Mesenchymal stem cell (in vitro differentiated cells and primary cell): ENCODE data around the gene SPATS2L.
A peak's percentile ranks its signal among the peaks of the same experiment; 100 is the strongest.

Source experiments
- DNase-seq: peaks from one replicate; pipeline ENCODE4 v3.0.0-alpha.2; 2013
- H2AFZ ChIP-seq: one replicate; pipeline ENCODE4 v1.6.1; 2013; ENCODE audit warnings: low read depth, mild to moderate bottlenecking, control low read depth, inconsistent platforms, low read length, moderate library complexity
- H2AK5ac ChIP-seq: 2 replicates; pipeline ENCODE4 v1.6.1; 2013; ENCODE audit warnings: low read length, moderate library complexity, mild to moderate bottlenecking, inconsistent platforms; ENCODE audit not compliant: severe bottlenecking
- H2BK120ac ChIP-seq: one replicate; pipeline ENCODE4 v1.6.1; 2013; ENCODE audit warnings: low read depth, mild to moderate bottlenecking, inconsistent platforms, low read length, moderate library complexity
- H2BK12ac ChIP-seq, 2 experiments: one replicate each; pipeline ENCODE4 v1.6.1; 2013; ENCODE audit warnings: inconsistent platforms in 2 of 2, low read length in 2 of 2, mild to moderate bottlenecking in 2 of 2, moderate library complexity in 2 of 2, control low read depth in 1 of 2
- H2BK15ac ChIP-seq: one replicate; pipeline ENCODE4 v1.6.1; 2013; ENCODE audit warnings: mild to moderate bottlenecking, low read depth, inconsistent platforms; ENCODE audit not compliant: poor library complexity, severe bottlenecking
- H2BK5ac ChIP-seq: 2 replicates; pipeline ENCODE4 v1.6.1; 2013; ENCODE audit warnings: low read depth, mild to moderate bottlenecking, low read length, control low read depth, inconsistent platforms; ENCODE audit not compliant: poor library complexity, severe bottlenecking
- H3K14ac ChIP-seq, 2 experiments: one replicate each; pipeline ENCODE4 v1.6.1; 2013; ENCODE audit warnings: inconsistent platforms in 2 of 2, low read length in 2 of 2, control low read depth in 1 of 2, mild to moderate bottlenecking in 1 of 2, moderate library complexity in 1 of 2
- H3K18ac ChIP-seq, 2 experiments: one replicate each; pipeline ENCODE4 v1.6.1; 2013; ENCODE audit warnings: inconsistent platforms in 2 of 2, low read length in 2 of 2, control low read depth in 1 of 2, low read depth in 1 of 2, mild to moderate bottlenecking in 1 of 2
- H3K23ac ChIP-seq, 2 experiments: one replicate each; pipeline ENCODE4 v1.6.1; 2013; ENCODE audit warnings: inconsistent platforms in 2 of 2, low read length in 2 of 2, mild to moderate bottlenecking in 2 of 2, moderate library complexity in 2 of 2, control low read depth in 1 of 2
- H3K27ac ChIP-seq: 2 replicates; pipeline ENCODE4 v1.5.1; 2013; ENCODE audit warnings: mild to moderate bottlenecking, moderate library complexity, low read length, control low read depth, inconsistent platforms; ENCODE audit not compliant: poor library complexity, severe bottlenecking
- H3K27me3 ChIP-seq, 2 experiments: 2 replicates each; pipeline versions ENCODE4 v1.6.1 to v1.7.0; 2013; ENCODE audit warnings: low read length in 2 of 2, mild to moderate bottlenecking in 2 of 2, moderate library complexity in 2 of 2, control low read depth in 1 of 2, inconsistent platforms in 1 of 2; ENCODE audit not compliant: control insufficient read depth in 1 of 2, insufficient read depth in 1 of 2
- H3K36me3 ChIP-seq, 2 experiments: 2 replicates each; pipeline versions ENCODE4 v1.6.1 to v1.7.0; 2013; ENCODE audit warnings: low read length in 2 of 2, control low read depth in 1 of 2, inconsistent platforms in 1 of 2, low read depth in 1 of 2, mild to moderate bottlenecking in 1 of 2; ENCODE audit not compliant: insufficient read depth in 2 of 2, control insufficient read depth in 1 of 2
- H3K4ac ChIP-seq, 2 experiments: one replicate each; pipeline ENCODE4 v1.6.1; 2013; ENCODE audit warnings: inconsistent platforms in 2 of 2, low read length in 2 of 2, mild to moderate bottlenecking in 2 of 2, moderate library complexity in 2 of 2, control low read depth in 1 of 2, low read depth in 1 of 2
- H3K4me1 ChIP-seq: 2 replicates; pipeline ENCODE4 v1.6.1; 2013; ENCODE audit warnings: low read depth, low read length, control low read depth; ENCODE audit not compliant: control insufficient read depth, insufficient read depth
- H3K4me2 ChIP-seq: 2 replicates; pipeline ENCODE4 v1.6.1; 2013; ENCODE audit warnings: low read length, mild to moderate bottlenecking, inconsistent platforms; ENCODE audit not compliant: poor library complexity, severe bottlenecking
- H3K4me3 ChIP-seq, 2 experiments: 2 replicates each; pipeline versions ENCODE4 v1.5.1 to v1.7.0; 2013; ENCODE audit warnings: low read length in 2 of 2, mild to moderate bottlenecking in 2 of 2, control low read depth in 1 of 2, low read depth in 1 of 2; ENCODE audit not compliant: insufficient read depth in 1 of 2
- H3K79me1 ChIP-seq: replicated peaks from 2 replicates; pipeline ENCODE4 v1.6.1; 2013; ENCODE audit warnings: mild to moderate bottlenecking, control low read depth, low read length, inconsistent platforms; ENCODE audit not compliant: poor library complexity, severe bottlenecking
- H3K9ac ChIP-seq: 2 replicates; pipeline ENCODE4 v1.7.0; 2013; ENCODE audit warnings: mild to moderate bottlenecking, low read length, moderate library complexity
- H3K9me3 ChIP-seq: 2 replicates; pipeline ENCODE4 v1.7.0; 2013; ENCODE audit warnings: mild to moderate bottlenecking, low read length; ENCODE audit not compliant: control insufficient read depth
- H4K8ac ChIP-seq: one replicate; pipeline ENCODE4 v1.6.1; 2013; ENCODE audit warnings: inconsistent platforms, mild to moderate bottlenecking, low read length, moderate library complexity
- H4K91ac ChIP-seq: one replicate; pipeline ENCODE4 v1.6.1; 2013; ENCODE audit warnings: mild to moderate bottlenecking, low read length, inconsistent platforms
- WGBS: methylation state at CpG from one replicate; pipeline ENCODE4 v1.1.7; 2013; ENCODE audit warnings: mixed read lengths; 5-methylcytosine and 5-hydroxymethylcytosine counted together

The SPATS2L gene

DNA sequence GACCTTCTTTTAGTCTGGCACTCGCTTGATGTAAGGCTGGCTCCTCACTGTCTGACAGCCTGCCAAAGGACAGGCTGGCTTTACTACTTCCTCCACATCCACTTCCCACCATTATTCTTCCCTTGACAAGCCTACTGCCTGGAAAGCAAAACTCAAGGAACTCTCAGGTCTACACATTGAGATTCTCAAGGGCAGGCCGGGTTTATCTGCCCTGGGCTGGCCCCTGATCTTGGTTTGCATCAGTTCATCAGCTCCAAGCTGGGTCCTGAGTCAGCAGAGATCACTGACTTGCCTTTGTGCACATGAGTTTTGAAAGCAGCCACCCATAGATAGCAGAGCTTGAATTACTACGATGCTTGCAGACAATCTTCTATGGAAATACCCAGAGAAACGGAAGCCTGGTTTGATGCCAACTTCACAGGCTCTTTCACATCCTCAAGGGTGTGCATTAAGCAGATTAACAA, 149.5 kb downstream of the SPATS2L start:
- Histone ChIP-seq H3K23ac (no peak overlapping the region), H2BK120ac (no peak overlapping the region), H3K14ac (no peak overlapping the region), H4K8ac (no peak overlapping the region), H2BK15ac (no peak overlapping the region), H3K4me3 (peak overlapping the region in 1 of 2 experiments; percentile 10), H3K27ac (no peak overlapping the region), H4K91ac (no peak overlapping the region), H3K79me1 (peaks cover 25% of the 10 kb centered on the region), H3K18ac (peak overlapping the region in 1 of 2 experiments; percentile 9), H2AFZ (no peak overlapping the region), H2BK5ac (no peak overlapping the region), H3K4me1 (peaks cover 5% of the 10 kb centered on the region), H3K27me3 (no peaks in the 10 kb centered on the region), H3K9ac (no peak overlapping the region), H2BK12ac (no peak overlapping the region), H3K36me3 (peaks cover 20 to 24% of the 10 kb centered on the region in 2 experiments), H2AK5ac (no peak overlapping the region), H3K4ac (peak overlapping the region in 1 of 2 experiments; percentile 47), H3K9me3 (no peaks in the 10 kb centered on the region), H3K4me2 (no peak overlapping the region)
- DNase-seq, result peak; percentile 30
- 75% methylated on average over 4 of the region's 4 CpGs for WGBS

DNA sequence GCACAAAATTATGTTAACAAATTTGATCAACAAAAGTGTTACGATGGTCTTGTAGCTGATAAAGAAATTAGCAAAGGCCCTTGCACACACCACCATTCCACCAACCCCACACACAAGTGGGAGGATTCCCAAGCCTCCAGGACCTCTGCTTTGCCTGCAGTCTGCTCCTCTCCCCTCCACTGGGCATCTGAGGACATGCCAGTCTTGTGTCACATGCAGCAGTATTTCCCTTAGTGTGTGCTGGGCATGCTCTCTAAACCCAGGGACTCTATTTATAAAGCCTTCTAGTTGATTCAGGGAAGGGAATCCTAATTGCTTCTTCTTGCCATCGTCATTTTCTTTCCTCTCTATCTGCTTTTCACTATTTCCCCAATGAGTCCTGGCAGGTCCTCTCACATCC, 150.1 kb downstream of the SPATS2L start:
- Histone ChIP-seq H3K9me3 (no peaks in the 10 kb centered on the region), H2AFZ (no peak overlapping the region), H3K4ac (no peak overlapping the region), H3K27ac (no peak overlapping the region), H3K27me3 (no peaks in the 10 kb centered on the region), H2BK120ac (no peak overlapping the region), H3K18ac (no peak overlapping the region), H4K8ac (no peak overlapping the region), H3K79me1 (peaks cover 23% of the 10 kb centered on the region), H3K4me3 (no peak overlapping the region), H3K14ac (no peak overlapping the region), H2BK5ac (no peak overlapping the region), H4K91ac (no peak overlapping the region), H3K9ac (no peak overlapping the region), H2BK15ac (no peak overlapping the region), H3K36me3 (peaks cover 15 to 24% of the 10 kb centered on the region in 2 experiments), H2AK5ac (no peak overlapping the region), H3K4me2 (no peak overlapping the region), H3K4me1 (peaks cover 5% of the 10 kb centered on the region), H3K23ac (no peak overlapping the region), H2BK12ac (no peak overlapping the region)
- DNase-seq, result no peak
- WGBS, result 95% methylated on average over 2 of the region's 2 CpGs

DNA sequence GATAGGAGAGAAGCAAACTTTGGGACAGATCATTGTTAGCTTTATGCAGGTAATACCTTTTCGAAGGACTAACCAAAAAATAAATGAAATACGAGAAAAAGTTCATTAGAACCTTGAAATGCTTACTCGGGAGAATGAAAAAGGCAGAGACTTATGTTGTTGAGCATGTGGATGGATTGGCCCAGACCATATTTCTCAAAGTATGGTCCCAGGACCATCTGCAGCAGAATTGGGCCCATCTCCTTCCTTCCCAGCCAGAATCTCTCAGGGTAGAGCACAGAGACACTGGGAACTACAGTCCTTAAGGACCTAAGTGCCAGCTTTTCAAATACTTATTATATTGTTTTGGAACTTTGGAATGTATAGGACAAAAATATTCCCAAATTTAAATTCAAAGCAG, 152.6 kb downstream of the SPATS2L start:
- no peak overlapping the region for H3K4me2 ChIP-seq
- no peak overlapping the region for H3K18ac ChIP-seq
- no peak overlapping the region for H4K91ac ChIP-seq
- H2BK120ac ChIP-seq, result no peak overlapping the region
- no peak overlapping the region for H3K23ac ChIP-seq
- WGBS, result 100% methylated on average over 2 of the region's 3 CpGs
- peaks cover 16 to 43% of the 10 kb centered on the region in 2 experiments for H3K36me3 ChIP-seq
- no peaks in the 10 kb centered on the region for H3K9me3 ChIP-seq
- H3K4me1 ChIP-seq, result peaks cover 5% of the 10 kb centered on the region
- H3K27ac ChIP-seq, result no peak overlapping the region
- H4K8ac ChIP-seq, result no peak overlapping the region
- no peak overlapping the region for H3K9ac ChIP-seq
- H2BK15ac ChIP-seq, result no peak overlapping the region
- H3K27me3 ChIP-seq, result no peaks in the 10 kb centered on the region
- H3K79me1 ChIP-seq, result peaks cover 14% of the 10 kb centered on the region
- H2BK12ac ChIP-seq, result no peak overlapping the region
- H3K14ac ChIP-seq, result no peak overlapping the region
- no peak overlapping the region for H3K4me3 ChIP-seq
- no peak overlapping the region for H3K4ac ChIP-seq
- H2AK5ac ChIP-seq, result no peak overlapping the region
- no peak overlapping the region for H2AFZ ChIP-seq
- no peak for DNase-seq
- no peak overlapping the region for H2BK5ac ChIP-seq

DNA sequence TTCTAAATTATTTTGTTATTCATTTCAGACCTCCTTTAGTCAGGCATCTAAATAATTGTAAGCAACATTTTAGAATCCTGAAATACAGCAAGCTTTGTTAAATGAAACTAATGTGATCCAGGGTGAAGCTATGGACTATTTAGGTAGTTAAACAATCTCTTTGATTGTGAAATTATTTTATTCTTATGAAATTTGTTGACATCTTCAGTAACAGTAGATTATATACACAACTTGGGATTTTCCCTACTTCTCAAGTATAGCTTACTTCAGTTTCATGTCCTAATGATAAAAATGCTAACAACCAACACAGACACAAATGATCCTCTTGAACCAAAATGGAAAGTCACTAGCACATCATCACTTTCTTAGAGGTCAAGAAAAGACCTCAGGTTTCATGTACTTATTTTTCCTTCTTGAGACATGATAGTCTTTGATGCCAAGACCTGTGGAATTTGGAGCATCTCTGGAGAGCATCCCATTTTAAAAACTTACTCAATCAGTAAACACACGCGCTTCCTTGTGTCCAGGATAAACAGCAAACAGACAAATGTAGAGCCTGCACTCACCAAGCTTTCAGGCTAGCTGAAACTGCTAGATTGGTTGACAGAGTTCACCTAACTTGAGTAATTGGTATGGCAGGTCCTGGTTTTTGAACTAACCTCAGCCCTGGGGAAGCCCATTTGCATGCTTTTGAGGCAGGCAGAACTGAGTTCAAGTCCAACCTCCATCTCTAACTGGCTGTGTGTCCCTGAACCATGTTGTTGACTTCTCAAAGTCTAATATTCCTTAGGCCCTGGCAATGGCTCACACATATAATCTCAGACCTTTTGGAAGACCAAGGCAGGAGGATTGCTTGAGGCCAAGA, 155.6 kb downstream of the SPATS2L start:
- Histone ChIP-seq H2BK120ac (no peak overlapping the region), H2BK12ac (no peak overlapping the region), H3K36me3 (peaks cover 12 to 47% of the 10 kb centered on the region in 2 experiments), H3K27me3 (no peaks in the 10 kb centered on the region), H3K4me1 (no peaks in the 10 kb centered on the region), H3K9me3 (no peaks in the 10 kb centered on the region), H2BK5ac (no peak overlapping the region), H3K9ac (no peak overlapping the region), H3K27ac (no peak overlapping the region), H3K4ac (no peak overlapping the region), H2AK5ac (no peak overlapping the region), H3K4me2 (no peak overlapping the region), H3K4me3 (no peak overlapping the region), H2AFZ (no peak overlapping the region), H4K91ac (no peak overlapping the region), H2BK15ac (no peak overlapping the region), H3K23ac (no peak overlapping the region), H3K79me1 (peaks cover 17% of the 10 kb centered on the region), H4K8ac (no peak overlapping the region), H3K14ac (no peak overlapping the region), H3K18ac (no peak overlapping the region)
- peak; percentile 38 for DNase-seq
- 100% methylated on average over 2 of the region's 2 CpGs for WGBS
